HepG2 (cell line): ENCODE measurements around the gene CEP170.
"Not testable (repeated sequence)": the region's sequence is repeated elsewhere in the genome, so short reads cannot be mapped to it uniquely, and the experiment has no call there.

Experiments used
- CBX2 ChIP-seq, 2 experiments: fragments of 200-600 bp in 1 of 2; sonication (generic); formaldehyde crosslinking in 1 of 2; IDR thresholded peaks; 2 replicates each; pipeline versions ENCODE4 v1.7.0 to v1.8.1; 2018 to 2022; ENCODE audit warnings: low read depth in 2 of 2, low read length in 1 of 2, mild to moderate bottlenecking in 1 of 2, missing genetic modification reagents in 1 of 2
- CEBPB ChIP-seq: IDR thresholded peaks from 2 replicates; pipeline ENCODE4 v1.6.1; 2011; ENCODE audit warnings: low read depth, low read length, improper control_type of control experiment, borderline replicate concordance
- EP300 ChIP-seq, 3 experiments: sonication (generic) in 1 of 3; formaldehyde crosslinking in 1 of 3; IDR thresholded peaks; 2 replicates each; pipeline versions ENCODE4 v1.5.1 to v1.6.1; 2011 to 2020; ENCODE audit warnings: low read depth in 2 of 3, low read length in 2 of 3, borderline replicate concordance in 1 of 3, improper control_type of control experiment in 1 of 3, mild to moderate bottlenecking in 1 of 3, missing genetic modification reagents in 1 of 3, moderate library complexity in 1 of 3
- MED1 ChIP-seq: sonication (generic); formaldehyde crosslinking; IDR thresholded peaks from 2 replicates; pipeline ENCODE4 v1.4.0; 2020; ENCODE audit warnings: missing genetic modification reagents
- POLR2AphosphoS2 ChIP-seq: IDR thresholded peaks from 2 replicates; pipeline ENCODE4 v1.6.1; 2011; ENCODE audit warnings: low read depth, low read length, improper control_type of control experiment
- ZBTB8A ChIP-seq: sonication (generic); formaldehyde crosslinking; IDR thresholded peaks from 2 replicates; pipeline ENCODE4 v1.4.0; 2020; ENCODE audit warnings: mild to moderate bottlenecking, low read depth, missing genetic modification reagents, borderline replicate concordance
- ZNF24 ChIP-seq: fragments of 450-650 bp; IDR thresholded peaks from 2 replicates; pipeline ENCODE4 v1.6.1; 2017; ENCODE audit warnings: antibody characterized with exemption, mild to moderate bottlenecking
- TF ChIP-seq, protein P1 (sequence below): sonication (generic); formaldehyde crosslinking; IDR thresholded peaks from 2 replicates; pipeline ENCODE4 v1.5.1; 2020; ENCODE audit warnings: mild to moderate bottlenecking, missing genetic modification reagents, borderline replicate concordance
- TF ChIP-seq, protein P2 (sequence below): sonication (generic); formaldehyde crosslinking; IDR thresholded peaks from 2 replicates; pipeline ENCODE4 v1.5.0; 2020; ENCODE audit warnings: mild to moderate bottlenecking, missing genetic modification reagents, moderate library complexity

DNA sequence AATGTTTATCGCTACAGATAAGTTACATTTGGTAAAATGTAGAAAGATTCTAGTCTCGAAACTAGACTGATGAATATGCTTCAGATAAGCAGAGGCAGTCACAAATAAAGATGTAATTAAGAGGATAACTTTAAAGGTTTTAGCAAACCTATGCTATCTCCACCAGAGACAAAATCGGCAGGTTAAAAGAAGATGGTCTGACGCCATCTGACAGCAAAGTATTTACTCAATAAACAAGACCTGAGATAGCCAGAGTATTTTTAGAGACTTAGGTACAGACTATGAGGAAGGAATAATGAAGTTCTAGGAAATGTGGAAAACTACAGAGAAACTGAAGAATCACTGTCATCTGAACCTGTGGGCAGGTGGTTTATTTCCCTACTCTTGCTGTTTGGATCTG, 106.0 kb downstream of the CEP170 start:
- TF ChIP-seq CEBPB; ZNF24; MED1 (CRISPR knock-in tag); EP300 (IDR thresholded peaks at IDR 0.05; ENCODE audit: low read depth in 2 of 2, low read length in 2 of 2); EP300 (CRISPR knock-in tag; IDR thresholded peaks at IDR 0.05; ENCODE audit: borderline replicate concordance); POLR2AphosphoS2; ZBTB8A (CRISPR knock-in tag); CBX2 (IDR thresholded peaks at IDR 0.05; ENCODE audit: low read depth, low read length); CBX2 (CRISPR knock-in tag; IDR thresholded peaks at IDR 0.05; ENCODE audit: low read depth): not testable (repeated sequence)
- TF ChIP-seq, protein P1, sequence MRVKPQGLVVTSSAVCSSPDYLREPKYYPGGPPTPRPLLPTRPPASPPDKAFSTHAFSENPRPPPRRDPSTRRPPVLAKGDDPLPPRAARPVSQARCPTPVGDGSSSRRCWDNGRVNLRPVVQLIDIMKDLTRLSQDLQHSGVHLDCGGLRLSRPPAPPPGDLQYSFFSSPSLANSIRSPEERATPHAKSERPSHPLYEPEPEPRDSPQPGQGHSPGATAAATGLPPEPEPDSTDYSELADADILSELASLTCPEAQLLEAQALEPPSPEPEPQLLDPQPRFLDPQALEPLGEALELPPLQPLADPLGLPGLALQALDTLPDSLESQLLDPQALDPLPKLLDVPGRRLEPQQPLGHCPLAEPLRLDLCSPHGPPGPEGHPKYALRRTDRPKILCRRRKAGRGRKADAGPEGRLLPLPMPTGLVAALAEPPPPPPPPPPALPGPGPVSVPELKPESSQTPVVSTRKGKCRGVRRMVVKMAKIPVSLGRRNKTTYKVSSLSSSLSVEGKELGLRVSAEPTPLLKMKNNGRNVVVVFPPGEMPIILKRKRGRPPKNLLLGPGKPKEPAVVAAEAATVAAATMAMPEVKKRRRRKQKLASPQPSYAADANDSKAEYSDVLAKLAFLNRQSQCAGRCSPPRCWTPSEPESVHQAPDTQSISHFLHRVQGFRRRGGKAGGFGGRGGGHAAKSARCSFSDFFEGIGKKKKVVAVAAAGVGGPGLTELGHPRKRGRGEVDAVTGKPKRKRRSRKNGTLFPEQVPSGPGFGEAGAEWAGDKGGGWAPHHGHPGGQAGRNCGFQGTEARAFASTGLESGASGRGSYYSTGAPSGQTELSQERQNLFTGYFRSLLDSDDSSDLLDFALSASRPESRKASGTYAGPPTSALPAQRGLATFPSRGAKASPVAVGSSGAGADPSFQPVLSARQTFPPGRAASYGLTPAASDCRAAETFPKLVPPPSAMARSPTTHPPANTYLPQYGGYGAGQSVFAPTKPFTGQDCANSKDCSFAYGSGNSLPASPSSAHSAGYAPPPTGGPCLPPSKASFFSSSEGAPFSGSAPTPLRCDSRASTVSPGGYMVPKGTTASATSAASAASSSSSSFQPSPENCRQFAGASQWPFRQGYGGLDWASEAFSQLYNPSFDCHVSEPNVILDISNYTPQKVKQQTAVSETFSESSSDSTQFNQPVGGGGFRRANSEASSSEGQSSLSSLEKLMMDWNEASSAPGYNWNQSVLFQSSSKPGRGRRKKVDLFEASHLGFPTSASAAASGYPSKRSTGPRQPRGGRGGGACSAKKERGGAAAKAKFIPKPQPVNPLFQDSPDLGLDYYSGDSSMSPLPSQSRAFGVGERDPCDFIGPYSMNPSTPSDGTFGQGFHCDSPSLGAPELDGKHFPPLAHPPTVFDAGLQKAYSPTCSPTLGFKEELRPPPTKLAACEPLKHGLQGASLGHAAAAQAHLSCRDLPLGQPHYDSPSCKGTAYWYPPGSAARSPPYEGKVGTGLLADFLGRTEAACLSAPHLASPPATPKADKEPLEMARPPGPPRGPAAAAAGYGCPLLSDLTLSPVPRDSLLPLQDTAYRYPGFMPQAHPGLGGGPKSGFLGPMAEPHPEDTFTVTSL = not testable (repeated sequence)
- TF ChIP-seq, protein P2, sequence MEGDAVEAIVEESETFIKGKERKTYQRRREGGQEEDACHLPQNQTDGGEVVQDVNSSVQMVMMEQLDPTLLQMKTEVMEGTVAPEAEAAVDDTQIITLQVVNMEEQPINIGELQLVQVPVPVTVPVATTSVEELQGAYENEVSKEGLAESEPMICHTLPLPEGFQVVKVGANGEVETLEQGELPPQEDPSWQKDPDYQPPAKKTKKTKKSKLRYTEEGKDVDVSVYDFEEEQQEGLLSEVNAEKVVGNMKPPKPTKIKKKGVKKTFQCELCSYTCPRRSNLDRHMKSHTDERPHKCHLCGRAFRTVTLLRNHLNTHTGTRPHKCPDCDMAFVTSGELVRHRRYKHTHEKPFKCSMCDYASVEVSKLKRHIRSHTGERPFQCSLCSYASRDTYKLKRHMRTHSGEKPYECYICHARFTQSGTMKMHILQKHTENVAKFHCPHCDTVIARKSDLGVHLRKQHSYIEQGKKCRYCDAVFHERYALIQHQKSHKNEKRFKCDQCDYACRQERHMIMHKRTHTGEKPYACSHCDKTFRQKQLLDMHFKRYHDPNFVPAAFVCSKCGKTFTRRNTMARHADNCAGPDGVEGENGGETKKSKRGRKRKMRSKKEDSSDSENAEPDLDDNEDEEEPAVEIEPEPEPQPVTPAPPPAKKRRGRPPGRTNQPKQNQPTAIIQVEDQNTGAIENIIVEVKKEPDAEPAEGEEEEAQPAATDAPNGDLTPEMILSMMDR (CRISPR knock-in tag) = not testable (repeated sequence)
